CD4-positive, alpha-beta T cell treated with Interferon gamma for 1 hour (primary cell): ENCODE results near the gene BTNL8.

Source experiments
- DNase-seq: peaks from one replicate; pipeline ENCODE4 v3.0.0-alpha.2; 2020

Gene BTNL8

GRCh38 chr5:180898621-180899246 lies at the start of gene BTNL8:
Gene BTNL8, plus strand, starts transcription at chr5:180899159. Its CDS starts 152 bp downstream, at chr5:180899311.
- DNase-seq = no peak

- no peak for DNase-seq
These were observed 49.1 kb upstream of the BTNL8 start for GRCh38 chr5:180849827-180850226.

- no peak for DNase-seq
These were observed 48.4 kb upstream of the BTNL8 start for GRCh38 chr5:180850434-180851078.

GRCh38 chr5:180852495-180852894 lies 46.5 kb upstream of the BTNL8 start:
- no peak for DNase-seq

- no peak for DNase-seq
These were observed 45.7 kb upstream of the BTNL8 start for GRCh38 chr5:180853121-180853847.

GRCh38 chr5:180853848-180854176 lies 45.1 kb upstream of the BTNL8 start:
- no peak for DNase-seq

GRCh38 chr5:180858586-180858985 lies 40.4 kb upstream of the BTNL8 start:
- no peak for DNase-seq

GRCh38 chr5:180860273-180860886 lies 38.6 kb upstream of the BTNL8 start:
- DNase-seq = peak; percentile 65

- peak; percentile 91 for DNase-seq
These were observed 37.8 kb upstream of the BTNL8 start, which contains the start of gene ZFP62 for GRCh38 chr5:180860887-180861822. Gene ZFP62, minus strand, starts transcription at chr5:180861276. Its CDS starts 57 bp downstream, at chr5:180861219.

GRCh38 chr5:180862645-180863044 lies 36.3 kb upstream of the BTNL8 start:
- no peak for DNase-seq

- DNase-seq = no peak
These were observed 32.8 kb upstream of the BTNL8 start for GRCh38 chr5:180865981-180866695.

GRCh38 chr5:180866985-180867384 lies 32.0 kb upstream of the BTNL8 start:
- DNase-seq = no peak

- DNase-seq = peak; percentile 52
These were observed 30.0 kb upstream of the BTNL8 start for GRCh38 chr5:180868960-180869359.

GRCh38 chr5:180869587-180869986 lies 29.4 kb upstream of the BTNL8 start:
- DNase-seq = no peak

GRCh38 chr5:180870276-180871068 lies 28.5 kb upstream of the BTNL8 start:
- DNase-seq = no peak

GRCh38 chr5:180872419-180872818 lies 26.5 kb upstream of the BTNL8 start:
- no peak for DNase-seq

GRCh38 chr5:180873615-180874520 lies 25.1 kb upstream of the BTNL8 start:
- DNase-seq = peak; percentile 44

- DNase-seq = no peak
These were observed 24.0 kb upstream of the BTNL8 start for GRCh38 chr5:180874804-180875582.

- no peak for DNase-seq
These were observed 23.0 kb upstream of the BTNL8 start for GRCh38 chr5:180875860-180876426.
